Skeletal muscle tissue (tissue), 4 donors: ENCODE results near the gene CDKL5. TPM values are rescaled to one million over a fixed set of nuclear protein-coding genes. Genes with fewer than 3 reads are reported as not detected.

Experiments
- H3K27ac ChIP-seq: one replicate; pipeline ENCODE4 v1.7.0; 2013; ENCODE audit warnings: mild to moderate bottlenecking, low read depth, low read length, inconsistent platforms
- H3K27me3 ChIP-seq, 3 donors: one replicate each; pipeline ENCODE4 v1.7.0; 2013; ENCODE audit warnings: low read length in 3 of 3; ENCODE audit not compliant: control insufficient read depth in 3 of 3, insufficient read depth in 3 of 3
- H3K36me3 ChIP-seq, 3 donors: one replicate each; pipeline ENCODE4 v1.7.0; 2013; ENCODE audit warnings: low read length in 3 of 3; ENCODE audit not compliant: control insufficient read depth in 3 of 3, insufficient read depth in 3 of 3
- H3K4me1 ChIP-seq, 3 donors: one replicate each; pipeline ENCODE4 v1.7.0; 2013; ENCODE audit warnings: low read length in 3 of 3, mild to moderate bottlenecking in 3 of 3; ENCODE audit not compliant: control insufficient read depth in 3 of 3, insufficient read depth in 3 of 3
- H3K4me3 ChIP-seq, 3 donors: one replicate each; pipeline ENCODE4 v1.7.0; 2013; ENCODE audit warnings: low read length in 3 of 3
- H3K9ac ChIP-seq, 3 donors: one replicate each; pipeline ENCODE4 v1.7.0; 2013; ENCODE audit warnings: low read length in 3 of 3, mild to moderate bottlenecking in 3 of 3, moderate library complexity in 2 of 3, low read depth in 1 of 3
- H3K9me3 ChIP-seq, 3 donors: one replicate each; pipeline ENCODE4 v1.7.0; 2013; ENCODE audit warnings: low read length in 3 of 3; ENCODE audit not compliant: control insufficient read depth in 3 of 3
- total RNA-seq: library from RNA; depleted of rRNA; stranded (reverse); fragments of >200 nt; gene quantifications from one replicate; pipeline ENCODE4 v1.2.3, GENCODE V29; 2014
- donor health status: Osteomylitis.

CDKL5 gene
- total RNA-seq, 1 donor from 2014 or later, result 4.2 TPM

DNA sequence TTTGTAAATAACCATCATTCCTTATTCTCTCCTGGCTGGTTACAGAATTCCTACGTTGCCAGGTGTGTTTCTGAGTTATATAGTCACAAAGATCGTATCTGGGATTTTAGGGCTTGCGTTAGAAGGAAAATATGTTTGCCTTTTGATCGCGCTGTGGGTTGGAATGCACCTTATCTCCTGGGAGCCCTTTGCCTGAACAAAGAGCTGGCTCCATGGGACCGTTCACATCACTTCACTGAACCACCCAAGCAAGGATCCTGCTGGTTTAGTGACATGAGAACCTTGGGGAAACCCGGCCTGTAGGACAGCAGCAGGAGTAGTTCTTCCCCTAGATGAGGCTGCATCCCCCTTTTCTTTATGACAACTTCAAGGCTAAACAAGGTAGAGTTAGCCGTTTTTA, 194.9 kb downstream of the CDKL5 start:
- Histone ChIP-seq H3K27me3 (no peaks in the 10 kb centered on the region), H3K4me3 (no peak overlapping the region), H3K36me3 (peaks cover 0 to 3% (median 0%) of the 10 kb centered on the region in 3 donors), H3K27ac (no peak overlapping the region), H3K9ac (no peak overlapping the region), H3K4me1 (no peaks in the 10 kb centered on the region), H3K9me3 (no peaks in the 10 kb centered on the region)

DNA sequence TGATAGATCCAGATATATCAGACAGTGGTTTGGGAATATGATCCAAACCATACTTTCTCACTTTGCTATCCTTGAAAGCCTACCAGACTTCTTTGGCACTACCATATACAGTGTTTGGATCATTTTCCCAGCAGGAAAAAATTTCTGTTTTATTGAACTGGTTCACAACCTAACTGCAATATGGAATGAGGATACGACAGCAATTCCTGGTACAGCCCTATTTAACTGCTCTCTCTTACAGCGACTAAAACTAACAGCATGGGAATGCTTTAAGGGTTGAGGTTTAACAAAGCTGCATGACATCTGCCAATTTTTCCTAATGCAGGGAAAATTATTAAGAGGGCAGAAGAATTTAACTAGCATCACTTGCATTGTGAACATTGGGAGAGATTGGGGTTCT, 199.2 kb downstream of the CDKL5 start:
- no peak overlapping the region for H3K27ac ChIP-seq
- H3K9me3 ChIP-seq, result no peaks in the 10 kb centered on the region
- no peaks in the 10 kb centered on the region for H3K4me1 ChIP-seq
- H3K36me3 ChIP-seq, result peaks cover 0 to 8% (median 0%) of the 10 kb centered on the region in 3 donors
- no peak overlapping the region for H3K9ac ChIP-seq
- H3K4me3 ChIP-seq, result no peak overlapping the region
- no peaks in the 10 kb centered on the region for H3K27me3 ChIP-seq

DNA sequence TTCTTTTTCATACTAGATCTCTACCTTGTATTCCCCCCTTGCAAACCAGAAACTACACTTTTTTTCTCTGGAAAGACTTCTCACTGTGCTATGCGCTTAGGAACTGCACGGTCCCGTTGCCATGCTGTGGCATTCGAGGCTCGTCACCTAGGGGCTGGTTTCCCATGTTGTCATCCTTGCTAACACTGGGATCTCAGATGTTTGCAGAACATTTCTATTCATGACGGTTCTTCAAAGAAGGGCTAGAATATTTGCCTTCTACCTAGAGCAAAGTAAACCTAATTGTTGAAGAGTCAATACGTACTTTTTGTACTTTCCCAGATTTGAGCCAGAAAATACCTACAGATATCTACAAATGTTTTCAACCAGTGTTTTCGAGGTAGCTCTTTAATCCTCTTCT, 205.5 kb downstream of the CDKL5 start:
- H3K27me3 ChIP-seq, result peaks cover 0 to 4% (median 0%) of the 10 kb centered on the region in 3 donors
- H3K4me1 ChIP-seq, result no peaks in the 10 kb centered on the region
- no peak overlapping the region for H3K9ac ChIP-seq
- H3K27ac ChIP-seq, result no peak overlapping the region
- peaks cover 0 to 5% (median 0%) of the 10 kb centered on the region in 3 donors for H3K36me3 ChIP-seq
- H3K4me3 ChIP-seq, result no peak overlapping the region
- H3K9me3 ChIP-seq, result no peaks in the 10 kb centered on the region

DNA sequence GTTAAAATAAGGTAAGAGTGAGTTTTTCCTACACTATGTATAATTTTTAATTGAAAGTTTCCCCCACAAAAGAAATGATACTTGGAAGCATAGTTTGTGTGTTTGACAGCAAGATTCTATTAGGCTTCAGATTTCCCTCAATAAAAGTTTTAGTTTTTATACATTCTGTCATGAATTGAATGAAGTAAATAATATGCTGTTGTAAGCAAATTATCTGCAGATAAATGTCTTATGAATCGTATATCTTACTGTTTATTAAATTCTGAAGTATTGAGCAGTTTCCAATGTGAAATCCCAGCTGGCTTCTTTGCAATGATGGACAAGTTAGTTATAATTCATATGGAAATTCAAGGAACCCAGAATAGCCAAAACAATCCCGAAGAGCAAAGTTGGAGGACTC, 213.0 kb downstream of the CDKL5 start:
- H3K4me3 ChIP-seq, result no peak overlapping the region
- H3K4me1 ChIP-seq, result no peaks in the 10 kb centered on the region
- H3K27ac ChIP-seq, result no peak overlapping the region
- no peaks in the 10 kb centered on the region for H3K9me3 ChIP-seq
- no peak overlapping the region for H3K9ac ChIP-seq
- no peaks in the 10 kb centered on the region for H3K36me3 ChIP-seq
- no peaks in the 10 kb centered on the region for H3K27me3 ChIP-seq

DNA sequence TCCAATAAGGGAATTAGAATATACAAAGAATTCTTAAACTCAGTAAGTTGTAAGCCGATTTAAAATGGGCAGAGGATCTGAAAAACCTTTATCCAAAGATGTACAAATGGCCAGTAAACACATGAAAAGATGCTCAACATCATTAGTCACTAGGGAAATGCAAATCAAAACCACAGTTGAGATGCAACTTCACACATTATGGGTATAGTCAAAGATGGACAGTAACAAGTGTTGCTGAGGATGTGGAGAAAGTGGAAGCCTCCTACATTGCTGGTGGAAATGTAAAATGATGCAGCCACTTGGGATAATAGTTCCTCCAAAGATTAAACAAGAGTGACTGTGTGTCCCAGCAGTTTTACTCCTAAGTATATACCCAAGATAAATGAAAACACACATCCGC, 213.9 kb downstream of the CDKL5 start:
- Histone ChIP-seq H3K4me1 (no peaks in the 10 kb centered on the region), H3K9ac (no peak overlapping the region), H3K4me3 (no peak overlapping the region), H3K27ac (no peak overlapping the region), H3K27me3 (no peaks in the 10 kb centered on the region), H3K36me3 (no peaks in the 10 kb centered on the region), H3K9me3 (no peaks in the 10 kb centered on the region)

DNA sequence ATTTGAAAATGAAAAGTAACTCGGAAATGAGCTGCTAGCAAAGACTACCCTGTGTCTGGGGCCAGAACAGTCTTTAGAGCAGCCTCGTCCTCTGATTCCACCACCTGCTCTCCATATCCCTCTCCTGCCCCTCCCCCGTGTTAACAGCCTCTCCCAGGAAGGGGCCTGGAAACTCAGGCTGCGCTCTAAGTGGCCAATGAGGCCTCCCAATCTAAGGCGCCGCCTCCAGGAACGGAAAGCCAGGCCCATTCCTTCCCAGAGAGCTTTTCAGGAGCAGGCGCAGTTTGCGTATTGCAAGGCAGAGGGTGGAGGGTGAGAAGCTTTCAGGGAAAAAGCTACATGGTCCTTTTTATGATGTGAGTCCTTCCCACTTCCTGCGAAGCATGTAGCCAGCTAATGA, 215.3 kb downstream of the CDKL5 start:
- Histone ChIP-seq H3K4me1 (no peaks in the 10 kb centered on the region), H3K27me3 (no peaks in the 10 kb centered on the region), H3K36me3 (no peaks in the 10 kb centered on the region), H3K4me3 (no peak overlapping the region), H3K9me3 (no peaks in the 10 kb centered on the region), H3K27ac (no peak overlapping the region), H3K9ac (no peak overlapping the region)

DNA sequence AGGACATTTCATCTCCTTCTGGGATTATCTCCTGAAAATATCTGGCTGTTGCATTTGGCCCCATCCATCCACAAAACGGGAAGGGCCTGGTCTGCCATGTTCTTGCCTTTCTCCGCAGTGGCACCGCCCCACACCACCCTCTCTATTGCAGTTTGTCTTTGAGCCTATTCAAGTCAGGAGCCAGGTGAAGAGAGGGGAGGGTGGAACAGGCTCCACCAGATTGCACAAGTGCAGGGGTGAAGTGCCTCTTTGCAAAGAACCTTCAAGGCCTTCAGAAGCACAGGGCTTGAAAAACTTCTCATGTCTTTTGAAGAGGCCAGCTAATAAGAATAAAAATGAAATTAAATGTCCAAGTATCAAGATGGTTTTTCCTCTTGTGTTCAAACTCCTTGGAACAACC, 217.8 kb downstream of the CDKL5 start:
- H3K36me3 ChIP-seq, result no peaks in the 10 kb centered on the region
- no peak overlapping the region for H3K27ac ChIP-seq
- no peaks in the 10 kb centered on the region for H3K9me3 ChIP-seq
- H3K4me3 ChIP-seq, result no peak overlapping the region
- no peaks in the 10 kb centered on the region for H3K27me3 ChIP-seq
- H3K4me1 ChIP-seq, result no peaks in the 10 kb centered on the region
- no peak overlapping the region for H3K9ac ChIP-seq

DNA sequence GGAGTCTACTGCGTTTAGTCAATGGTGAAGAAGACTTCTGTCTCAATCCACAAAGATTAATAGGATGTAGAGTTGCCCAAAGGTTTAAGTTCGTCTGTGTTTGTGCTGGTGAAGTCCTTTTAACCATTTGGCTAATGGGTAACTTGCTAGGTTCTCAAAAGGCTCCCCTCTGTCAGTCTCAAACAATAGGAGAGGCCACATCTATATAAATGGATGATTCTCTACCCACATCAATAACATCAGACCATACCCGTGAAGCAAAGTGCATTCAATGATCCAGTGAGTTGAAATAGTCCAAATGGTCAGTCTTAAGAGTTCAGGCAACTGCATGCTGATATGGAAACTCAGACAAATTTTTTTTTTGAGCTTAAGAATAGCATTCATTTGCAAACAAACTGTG, 218.4 kb downstream of the CDKL5 start:
- Histone ChIP-seq H3K9ac (no peak overlapping the region), H3K36me3 (no peaks in the 10 kb centered on the region), H3K27me3 (no peaks in the 10 kb centered on the region), H3K9me3 (no peaks in the 10 kb centered on the region), H3K4me3 (no peak overlapping the region), H3K4me1 (no peaks in the 10 kb centered on the region), H3K27ac (no peak overlapping the region)

DNA sequence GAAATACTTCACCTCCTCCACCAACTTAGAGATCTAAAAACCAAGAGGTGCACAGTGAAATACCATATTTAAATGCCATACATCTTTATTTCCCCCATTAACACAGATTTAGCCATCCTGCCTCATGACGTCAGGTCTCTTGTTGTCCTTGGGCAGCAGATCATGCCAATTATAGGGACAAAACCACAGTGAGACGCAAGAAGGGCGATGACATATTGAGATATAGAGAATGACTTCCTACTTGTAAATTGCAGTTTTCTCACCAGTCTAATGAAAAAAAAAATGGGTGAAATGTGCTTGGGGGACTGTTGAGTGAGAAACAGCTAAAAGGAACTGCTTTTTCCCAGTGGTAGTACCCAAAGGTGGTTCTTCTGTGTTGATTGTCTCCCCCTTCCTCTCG, 222.2 kb downstream of the CDKL5 start:
- H3K4me1 ChIP-seq, result no peaks in the 10 kb centered on the region
- no peak overlapping the region for H3K27ac ChIP-seq

DNA sequence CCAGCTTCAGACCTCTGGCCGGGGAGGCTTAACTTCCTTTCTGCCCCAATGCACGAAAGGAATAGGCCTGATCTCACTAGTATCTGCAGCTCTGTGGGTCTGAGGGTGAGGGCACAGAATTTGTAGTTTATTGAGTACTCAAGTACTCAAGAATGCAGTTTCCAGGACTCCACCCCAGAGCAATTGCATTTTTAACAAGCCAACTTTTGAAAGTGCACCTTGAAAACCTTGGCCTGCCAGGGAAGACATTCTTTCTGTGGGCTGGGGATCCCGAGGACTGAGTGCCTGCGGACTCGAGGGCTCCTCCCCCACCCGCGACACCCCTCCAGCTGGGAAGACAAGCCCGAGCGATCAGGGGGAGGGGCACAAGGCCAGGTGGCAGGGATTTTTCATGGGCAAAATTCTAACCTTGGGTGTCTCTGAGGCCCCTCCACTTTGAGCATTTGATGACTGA, 224.1 kb downstream of the CDKL5 start:
- no peak overlapping the region for H3K27ac ChIP-seq
- H3K4me3 ChIP-seq, result no peak overlapping the region
- H3K9ac ChIP-seq, result no peak overlapping the region
- no peaks in the 10 kb centered on the region for H3K36me3 ChIP-seq
- no peaks in the 10 kb centered on the region for H3K4me1 ChIP-seq
- no peaks in the 10 kb centered on the region for H3K9me3 ChIP-seq
- H3K27me3 ChIP-seq, result no peaks in the 10 kb centered on the region

More for the DNA sequence above, 222.2 kb downstream of the CDKL5 start:
- H3K9me3 ChIP-seq, result no peaks in the 10 kb centered on the region
- H3K36me3 ChIP-seq, result no peaks in the 10 kb centered on the region
- no peak overlapping the region for H3K4me3 ChIP-seq
- no peaks in the 10 kb centered on the region for H3K27me3 ChIP-seq
- no peak overlapping the region for H3K9ac ChIP-seq

DNA sequence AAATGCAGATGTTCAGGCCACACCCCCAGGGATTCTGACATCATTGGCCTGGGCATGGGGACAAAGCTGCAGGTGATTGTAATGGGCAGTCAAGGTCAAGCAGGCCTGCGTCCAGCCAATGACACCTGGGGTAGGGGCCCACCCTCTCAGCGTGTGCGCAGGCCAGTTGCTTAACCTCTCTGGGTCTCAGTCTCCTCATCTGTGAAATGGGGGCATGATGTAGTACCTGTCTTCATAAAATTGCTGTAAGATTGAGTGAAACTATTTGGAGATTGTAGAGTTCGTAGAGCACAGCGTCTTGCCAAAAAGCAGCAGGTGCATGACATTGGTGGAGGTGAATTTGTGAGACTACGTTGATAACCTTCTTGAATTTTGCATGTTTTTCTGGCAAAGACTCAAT, 225.3 kb downstream of the CDKL5 start:
- Histone ChIP-seq H3K4me1 (no peaks in the 10 kb centered on the region), H3K9ac (no peak overlapping the region), H3K4me3 (no peak overlapping the region), H3K9me3 (no peaks in the 10 kb centered on the region), H3K27me3 (no peaks in the 10 kb centered on the region), H3K36me3 (no peaks in the 10 kb centered on the region), H3K27ac (no peak overlapping the region)
